HG02623 (cell line): ENCODE data around the gene PISD.
"Not testable (repeated sequence)": the region's sequence is repeated elsewhere in the genome, so short reads cannot be mapped to it uniquely, and the experiment has no call there.

Source experiments
- ATAC-seq: cut with Tn5 transposase; IDR thresholded peaks from one replicate; pipeline ENCODE4 v1.9.1; 2021; ENCODE audit warnings: moderate library complexity; ENCODE audit not compliant: unreplicated experiment

Gene PISD

GRCh38 chr22:31661851-31662667 is at the start of gene PISD:
Gene PISD (minus strand): TSS chr22:31662215. CDS start chr22:31662208, 7 bp downstream.
- peak; percentile 82 for ATAC-seq

GRCh38 chr22:31711226-31711625 is 49.2 kb upstream of the PISD start:
- ATAC-seq: not testable (repeated sequence)

- ATAC-seq: no peak
Measured at GRCh38 chr22:31707519-31707918, 45.5 kb upstream of the PISD start.

- no peak for ATAC-seq
Measured at GRCh38 chr22:31695423-31695822, 33.4 kb upstream of the PISD start.

- not testable (repeated sequence) for ATAC-seq
Measured at GRCh38 chr22:31694046-31694445, 32.0 kb upstream of the PISD start.

GRCh38 chr22:31692186-31692886 is 30.3 kb upstream of the PISD start:
- ATAC-seq: no peak

- ATAC-seq: no peak
Measured at GRCh38 chr22:31691408-31691807, 29.4 kb upstream of the PISD start.

- ATAC-seq: no peak
Measured at GRCh38 chr22:31683181-31684105, 21.4 kb upstream of the PISD start.

GRCh38 chr22:31682751-31683150 is 20.7 kb upstream of the PISD start:
- ATAC-seq: no peak

- no peak for ATAC-seq
Measured at GRCh38 chr22:31681349-31682345, 19.6 kb upstream of the PISD start.

- no peak for ATAC-seq
Measured at GRCh38 chr22:31680861-31681341, 18.9 kb upstream of the PISD start.

GRCh38 chr22:31678748-31679147 is 16.7 kb upstream of the PISD start:
- no peak for ATAC-seq

- ATAC-seq: peak; percentile 85
Measured at GRCh38 chr22:31676700-31677099, 14.7 kb upstream of the PISD start.

- not testable (repeated sequence) for ATAC-seq
Measured at GRCh38 chr22:31674219-31674618, 12.2 kb upstream of the PISD start.

- not testable (repeated sequence) for ATAC-seq
Measured at GRCh38 chr22:31668849-31669248, 6.8 kb upstream of the PISD start.

GRCh38 chr22:31662668-31663037 is 638 bp upstream of the PISD start:
- ATAC-seq: no peak

- ATAC-seq: not testable (repeated sequence)
Measured at GRCh38 chr22:31660860-31661341, 1.1 kb downstream of the PISD start.

GRCh38 chr22:31659246-31659645 is 2.8 kb downstream of the PISD start:
- ATAC-seq: no peak

- ATAC-seq: no peak
Measured at GRCh38 chr22:31654408-31654807, 7.6 kb downstream of the PISD start.

- ATAC-seq: no peak
Measured at GRCh38 chr22:31653944-31654343, 8.1 kb downstream of the PISD start.
